HepG2 (cell line): Measurements from ENCODE around the gene PLEKHA8. TPM values are rescaled to one million over a fixed set of nuclear protein-coding genes. Genes with fewer than 3 reads are reported as not detected.

Source experiments
- AGO1 ChIP-seq: fragments of 200-400 bp; formaldehyde crosslinking; IDR thresholded peaks from 2 replicates; pipeline ENCODE4 v1.6.1; 2017; ENCODE audit warnings: mild to moderate bottlenecking, low read depth, low read length, moderate library complexity; ENCODE audit not compliant: poor library complexity, severe bottlenecking
- ATF2 ChIP-seq: sonication (generic); formaldehyde crosslinking; IDR thresholded peaks from 2 replicates; pipeline ENCODE4 v1.4.0; 2020; ENCODE audit warnings: missing genetic modification reagents
- ELF3 ChIP-seq: IDR thresholded peaks from 2 replicates; pipeline ENCODE4 v1.6.1; 2016; ENCODE audit warnings: missing genetic modification reagents, missing compliant biosample characterization
- EP300 ChIP-seq, 3 experiments: sonication (generic) in 1 of 3; formaldehyde crosslinking in 1 of 3; IDR thresholded peaks; 2 replicates each; pipeline versions ENCODE4 v1.5.1 to v1.6.1; 2011 to 2020; ENCODE audit warnings: low read depth in 2 of 3, low read length in 2 of 3, borderline replicate concordance in 1 of 3, improper control_type of control experiment in 1 of 3, mild to moderate bottlenecking in 1 of 3, missing genetic modification reagents in 1 of 3, moderate library complexity in 1 of 3
- HDAC2 ChIP-seq: sonication (generic); formaldehyde crosslinking; IDR thresholded peaks from 2 replicates; pipeline ENCODE4 v1.4.0; 2020; ENCODE audit warnings: missing genetic modification reagents
- HMG20B ChIP-seq: conservative IDR thresholded peaks from 2 replicates; pipeline ENCODE4 v1.6.1; 2016; ENCODE audit warnings: missing genetic modification reagents, missing compliant biosample characterization
- MAZ ChIP-seq, 2 experiments: sonication (generic) in 1 of 2; formaldehyde crosslinking in 1 of 2; IDR thresholded peaks; 2 replicates each; pipeline versions ENCODE4 v1.5.0 to v1.6.1; 2012 to 2020; ENCODE audit warnings: low read depth in 2 of 2, mild to moderate bottlenecking in 2 of 2, borderline replicate concordance in 1 of 2, improper control_type of control experiment in 1 of 2, low read length in 1 of 2, missing genetic modification reagents in 1 of 2, moderate library complexity in 1 of 2
- NFIB ChIP-seq: sonication (generic); formaldehyde crosslinking; IDR thresholded peaks from 2 replicates; pipeline ENCODE4 v1.9.0; 2021; ENCODE audit warnings: missing genetic modification reagents, mild to moderate bottlenecking, borderline replicate concordance
- PATZ1 ChIP-seq: sonication (generic); formaldehyde crosslinking; IDR thresholded peaks from 2 replicates; pipeline ENCODE4 v1.4.0; 2020; ENCODE audit warnings: missing genetic modification reagents
- RELA ChIP-seq: sonication (generic); formaldehyde crosslinking; IDR thresholded peaks from 2 replicates; pipeline ENCODE4 v1.4.0; 2020; ENCODE audit warnings: missing genetic modification reagents
- SMC3 ChIP-seq: IDR thresholded peaks from 2 replicates; pipeline ENCODE4 v1.6.1; 2011; ENCODE audit warnings: low read length, improper control_type of control experiment
- SP5 ChIP-seq: IDR thresholded peaks from 2 replicates; pipeline ENCODE4 v1.6.1; 2016; ENCODE audit warnings: low read depth, borderline replicate concordance
- SRF ChIP-seq: IDR thresholded peaks from 2 replicates; pipeline ENCODE4 v1.6.1; 2011; ENCODE audit warnings: mild to moderate bottlenecking, low read depth, low read length, moderate library complexity
- SUZ12 ChIP-seq: fragments of 150-350 bp; IDR thresholded peaks from 2 replicates; pipeline ENCODE4 v1.6.1; 2014; ENCODE audit warnings: low read depth, low read length
- TARDBP ChIP-seq: sonication (generic); formaldehyde crosslinking; IDR thresholded peaks from 2 replicates; pipeline ENCODE4 v1.8.0; 2022; ENCODE audit warnings: mild to moderate bottlenecking, missing genetic modification reagents
- YY1 ChIP-seq: IDR thresholded peaks from 2 replicates; pipeline ENCODE4 v1.6.1; 2011; ENCODE audit warnings: low read length, low read depth, moderate library complexity, mild to moderate bottlenecking; ENCODE audit not compliant: insufficient read depth, insufficient replicate concordance
- ZNF280D ChIP-seq: sonication (generic); formaldehyde crosslinking; IDR thresholded peaks from 2 replicates; pipeline ENCODE4 v1.5.1; 2020; ENCODE audit warnings: mild to moderate bottlenecking, missing genetic modification reagents
- ZNF30 ChIP-seq: sonication (generic); formaldehyde crosslinking; IDR thresholded peaks from 2 replicates; pipeline ENCODE4 v1.5.0; 2020; ENCODE audit warnings: mild to moderate bottlenecking, missing genetic modification reagents
- ZNF44 ChIP-seq: sonication (generic); formaldehyde crosslinking; IDR thresholded peaks from 2 replicates; pipeline ENCODE4 v1.5.1; 2020; ENCODE audit warnings: mild to moderate bottlenecking, missing genetic modification reagents
- polyA plus RNA-seq, 8 experiments: library from polyadenylated mRNA; depleted of rRNA in 3 of 8; stranded (reverse) in 7 of 8; unstranded in 1 of 8; fragments of >200 nt; fragmentation: Illumina TruSeq in 4 of 8; extraction: Trizol in 4 of 8; gene quantifications; 2 replicates each; pipeline versions ENCODE4 v1.2.1 to v1.2.3, GENCODE V29; 2011 to 2016; ENCODE audit warnings: low read depth in 4 of 8, missing spikeins in 1 of 8, mixed read lengths in 1 of 8; ENCODE audit not compliant: insufficient read depth in 1 of 8
- total RNA-seq, 5 experiments: library from RNA; depleted of rRNA; stranded (reverse); fragments of >200 nt; fragmentation: Illumina TruSeq; extraction: Trizol; gene quantifications; 2 replicates each; pipeline ENCODE4 v1.2.3, GENCODE V29; 2016; ENCODE audit warnings: low read depth in 1 of 5
- TF ChIP-seq, protein P1 (sequence below): sonication (generic); formaldehyde crosslinking; IDR thresholded peaks from 2 replicates; pipeline ENCODE4 v1.4.0; 2020; ENCODE audit warnings: mild to moderate bottlenecking, missing genetic modification reagents
- TF ChIP-seq, protein P2 (sequence below): sonication (generic); formaldehyde crosslinking; conservative IDR thresholded peaks from 2 replicates; pipeline ENCODE4 v1.8.0; 2022; ENCODE audit warnings: missing genetic modification reagents

The PLEKHA8 gene
- total and polyA plus RNA-seq, 2 of the 13 experiments (the other 11 are each of a cell fraction or from before 2014, with no cell fraction given): 12.5 to 26.4 TPM

DNA sequence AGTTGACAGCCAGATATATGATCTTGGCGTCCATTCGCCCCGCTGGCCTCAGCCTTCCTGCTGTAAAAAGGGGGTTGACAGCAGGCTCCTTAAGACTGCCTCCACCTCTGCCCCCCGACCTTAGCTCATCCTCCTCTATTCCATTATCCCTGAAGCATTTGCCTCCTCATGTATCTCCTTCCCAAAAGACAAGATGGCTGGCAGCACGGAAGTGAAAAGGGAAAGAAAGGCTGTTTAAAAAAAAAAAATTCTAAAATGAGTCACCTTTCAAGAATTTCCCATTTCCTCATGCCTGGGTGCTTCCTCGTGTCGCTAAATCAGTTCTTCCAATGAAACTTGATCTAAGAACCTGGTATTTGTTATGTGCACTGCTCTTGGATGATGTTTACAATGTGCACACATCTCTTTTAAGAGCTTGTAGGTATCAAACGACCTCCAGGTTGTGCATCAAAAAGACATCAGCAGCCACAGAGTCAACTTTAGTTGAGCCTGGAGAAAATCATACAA, 40.3 kb upstream of the PLEKHA8 start (continued):
- TF ChIP-seq ATF2: peak; percentile 21; the same call in 1 of the 2 replicates
- no peak for TF ChIP-seq NFIB (CRISPR knock-in tag)
- no peak for TF ChIP-seq SUZ12
- TF ChIP-seq ELF3 (CRISPR knock-in tag): peak; percentile 94
- peak in 1 of 2 experiments; percentile 60; a peak in 2 of 4 replicates for TF ChIP-seq EP300 (IDR thresholded peaks at IDR 0.05; ENCODE audit: low read depth in 2 of 2, low read length in 2 of 2)
- TF ChIP-seq EP300 (CRISPR knock-in tag; IDR thresholded peaks at IDR 0.05; ENCODE audit: borderline replicate concordance): no peak
- peak; percentile 73 for TF ChIP-seq YY1
- no peak for TF ChIP-seq ZNF30 (CRISPR knock-in tag)
- TF ChIP-seq, protein P1, sequence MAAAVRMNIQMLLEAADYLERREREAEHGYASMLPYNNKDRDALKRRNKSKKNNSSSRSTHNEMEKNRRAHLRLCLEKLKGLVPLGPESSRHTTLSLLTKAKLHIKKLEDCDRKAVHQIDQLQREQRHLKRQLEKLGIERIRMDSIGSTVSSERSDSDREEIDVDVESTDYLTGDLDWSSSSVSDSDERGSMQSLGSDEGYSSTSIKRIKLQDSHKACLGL: no peak
- no peak for TF ChIP-seq ZNF44
- TF ChIP-seq SMC3: no peak
- TF ChIP-seq AGO1: no peak
- no peak for TF ChIP-seq PATZ1 (CRISPR knock-in tag)
- TF ChIP-seq TARDBP (CRISPR knock-in tag): no peak
- TF ChIP-seq SP5: no peak
- TF ChIP-seq HMG20B (CRISPR knock-in tag): 0 out of 2 replicates have a peak, but pooled peaks have one; percentile 65
- TF ChIP-seq HDAC2 (CRISPR knock-in tag): 0 out of 2 replicates have a peak, but pooled peaks have one; percentile 20
- TF ChIP-seq SRF: no peak
- no peak for TF ChIP-seq MAZ (IDR thresholded peaks at IDR 0.05; ENCODE audit: borderline replicate concordance, low read depth, low read length)
- no peak for TF ChIP-seq MAZ (CRISPR knock-in tag; IDR thresholded peaks at IDR 0.05; ENCODE audit: low read depth)
- TF ChIP-seq RELA (CRISPR knock-in tag): no peak
- TF ChIP-seq ZNF280D (CRISPR knock-in tag): no peak
- TF ChIP-seq, protein P2, sequence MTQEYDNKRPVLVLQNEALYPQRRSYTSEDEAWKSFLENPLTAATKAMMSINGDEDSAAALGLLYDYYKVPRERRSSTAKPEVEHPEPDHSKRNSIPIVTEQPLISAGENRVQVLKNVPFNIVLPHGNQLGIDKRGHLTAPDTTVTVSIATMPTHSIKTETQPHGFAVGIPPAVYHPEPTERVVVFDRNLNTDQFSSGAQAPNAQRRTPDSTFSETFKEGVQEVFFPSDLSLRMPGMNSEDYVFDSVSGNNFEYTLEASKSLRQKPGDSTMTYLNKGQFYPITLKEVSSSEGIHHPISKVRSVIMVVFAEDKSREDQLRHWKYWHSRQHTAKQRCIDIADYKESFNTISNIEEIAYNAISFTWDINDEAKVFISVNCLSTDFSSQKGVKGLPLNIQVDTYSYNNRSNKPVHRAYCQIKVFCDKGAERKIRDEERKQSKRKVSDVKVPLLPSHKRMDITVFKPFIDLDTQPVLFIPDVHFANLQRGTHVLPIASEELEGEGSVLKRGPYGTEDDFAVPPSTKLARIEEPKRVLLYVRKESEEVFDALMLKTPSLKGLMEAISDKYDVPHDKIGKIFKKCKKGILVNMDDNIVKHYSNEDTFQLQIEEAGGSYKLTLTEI (CRISPR knock-in tag): no peak
